Lung (tissue), 12 donors: Measurements from ENCODE around the gene C2CD2L. TPM values are rescaled to one million over a fixed set of nuclear protein-coding genes. Genes with fewer than 3 reads are reported as not detected.
A peak's percentile ranks its signal among the peaks of the same experiment; 100 is the strongest.

Source experiments
- ATAC-seq: fragments of 200-7000 bp; cut with Tn5 transposase; one replicate; pipeline ENCODE4 v1.9.1; 2020; ENCODE audit warnings: moderate number of reproducible peaks; ENCODE audit not compliant: insufficient read depth, low FRiP score
- DNase-seq, 3 donors: peaks; one replicate each; pipeline ENCODE4 v3.0.0-alpha.2; 2013 to 2017
- H3K27ac ChIP-seq, 2 donors: one replicate each; pipeline ENCODE4 v1.5.1; 2013; ENCODE audit warnings: mild to moderate bottlenecking in 2 of 2, moderate library complexity in 2 of 2, control low read depth in 1 of 2, inconsistent platforms in 1 of 2, low read depth in 1 of 2, low read length in 1 of 2
- H3K27me3 ChIP-seq, 3 donors: one replicate each; pipeline ENCODE4 v1.5.1; 2013; ENCODE audit warnings: low read length in 2 of 3; ENCODE audit not compliant: control insufficient read depth in 3 of 3, insufficient read depth in 3 of 3
- H3K36me3 ChIP-seq, 4 donors: one replicate each; pipeline ENCODE4 v1.5.1; 2013; ENCODE audit warnings: low read length in 4 of 4, mild to moderate bottlenecking in 1 of 4, moderate library complexity in 1 of 4; ENCODE audit not compliant: control insufficient read depth in 4 of 4, insufficient read depth in 4 of 4
- H3K4me1 ChIP-seq, 5 donors: one replicate each; pipeline ENCODE4 v1.5.1; 2013; ENCODE audit warnings: low read length in 5 of 5, mild to moderate bottlenecking in 2 of 5, moderate library complexity in 1 of 5; ENCODE audit not compliant: control insufficient read depth in 5 of 5, insufficient read depth in 5 of 5
- H3K4me3 ChIP-seq: one replicate; pipeline ENCODE4 v1.5.1; 2013; ENCODE audit warnings: mild to moderate bottlenecking, control low read depth, moderate library complexity
- H3K9ac ChIP-seq, 2 donors: one replicate each; pipeline ENCODE4 v1.5.1; 2013; ENCODE audit warnings: low read length in 2 of 2, control low read depth in 1 of 2; ENCODE audit not compliant: insufficient read depth in 1 of 2
- H3K9me3 ChIP-seq, 4 donors: one replicate each; pipeline ENCODE4 v1.5.1; 2013; ENCODE audit warnings: low read length in 3 of 4, mild to moderate bottlenecking in 1 of 4, moderate library complexity in 1 of 4; ENCODE audit not compliant: control insufficient read depth in 4 of 4, insufficient read depth in 3 of 4
- CTCF ChIP-seq: IDR thresholded peaks from 2 replicates; pipeline ENCODE4 v1.5.1; 2012; ENCODE audit warnings: mild to moderate bottlenecking; ENCODE audit errors: control extremely low read depth, extremely low read depth
- WGBS, 2 donors: extraction: QIAGEN DNeasy Blood & Tissue Kit; methylation state at CpG; one replicate each; pipeline ENCODE4 v1.1.7; 2013; 5-methylcytosine and 5-hydroxymethylcytosine counted together
- polyA plus RNA-seq, 2 donors: library from polyadenylated mRNA; stranded (reverse); fragments of 200-250 nt; gene quantifications; one replicate each; pipeline ENCODE4 v1.2.1, GENCODE V29; 2013
- total RNA-seq, 2 donors: library from RNA; depleted of rRNA in 1 of 2; stranded (reverse); fragments of >200 nt in 1 of 2; gene quantifications; one replicate each; pipeline ENCODE4 v1.2.1, GENCODE V29; 2014 to 2021
- donor health status: control.
- donor health status: control.
- donor health status: Bipolar disorder and iron deficiency.
- donor health status: healthy.
- donor health status: DM: yes; HTN: yes; CAD: no.

Gene C2CD2L
- total and polyA plus RNA-seq, 4 donors = 6.5 to 20.7 (median 12.7) TPM

- H3K36me3 ChIP-seq = peaks cover 0 to 23% (median 2%) of the 10 kb centered on the region in 4 donors
- peaks cover 0 to 2% (median 0%) of the 10 kb centered on the region in 4 donors for H3K9me3 ChIP-seq
- peak overlapping the region; percentile 90 for H3K4me3 ChIP-seq
- H3K27me3 ChIP-seq = no peaks in the 10 kb centered on the region
- peak overlapping the region; percentile 51 to 90 for H3K27ac ChIP-seq
- 0 to 1% methylated on average over 48 to 65 of the region's 65 CpGs for WGBS, 2 donors
- DNase-seq = no peak
- no peak overlapping the region for H3K9ac ChIP-seq
- ATAC-seq = peak; percentile 8
- no peak for TF ChIP-seq CTCF
- peaks cover 0 to 25% (median 16%) of the 10 kb centered on the region in 5 donors for H3K4me1 ChIP-seq
Measured at GRCh38 chr11:119107538-119108145, 498 bp downstream of the C2CD2L start.

GRCh38 chr11:119108146-119108856, 1.2 kb downstream of the C2CD2L start:
- Histone ChIP-seq H3K4me1 (peaks cover 0 to 19% (median 16%) of the 10 kb centered on the region in 5 donors), H3K4me3 (peak overlapping the region; percentile 90), H3K36me3 (peaks cover 0 to 28% (median 3%) of the 10 kb centered on the region in 4 donors), H3K9ac (no peak overlapping the region), H3K27ac (peak overlapping the region in 1 of 2 donors; percentile 90), H3K9me3 (peaks cover 0 to 2% (median 0%) of the 10 kb centered on the region in 4 donors), H3K27me3 (no peaks in the 10 kb centered on the region)
- DNase-seq (no peak), ATAC-seq (no peak)
- no peak for TF ChIP-seq CTCF
- 12 to 16% methylated on average over 8 of the region's 8 CpGs for WGBS, 2 donors

- 60 to 75% methylated on average over 2 of the region's 2 CpGs for WGBS, 2 donors
Measured at GRCh38 chr11:119108857-119109221, 1.7 kb downstream of the C2CD2L start.

More at GRCh38 chr11:119108857-119109221, 1.7 kb downstream of the C2CD2L start:
- DNase-seq (no peak), ATAC-seq (no peak)
- peaks cover 0 to 2% (median 0%) of the 10 kb centered on the region in 4 donors for H3K9me3 ChIP-seq
- no peak overlapping the region for H3K9ac ChIP-seq
- H3K36me3 ChIP-seq = peaks cover 0 to 33% (median 4%) of the 10 kb centered on the region in 4 donors
- H3K27me3 ChIP-seq = no peaks in the 10 kb centered on the region
- no peak for TF ChIP-seq CTCF
- H3K27ac ChIP-seq = peak overlapping the region in 1 of 2 donors; percentile 56
- no peak overlapping the region for H3K4me3 ChIP-seq
- H3K4me1 ChIP-seq = peaks cover 0 to 19% (median 16%) of the 10 kb centered on the region in 5 donors
